ENCODE data around the gene BCKDHB.
"Not testable (repeated sequence)": the region's sequence is repeated elsewhere in the genome, so short reads cannot be mapped to it uniquely, and the experiment has no call there.

BCKDHB gene

GRCh38 chr6:80205404-80205803, 98.9 kb downstream of the BCKDHB start:
- no peak for DNase-seq (ENCODE audit: low read depth, low spot score)

GRCh38 chr6:80206758-80207157, 100.3 kb downstream of the BCKDHB start:
- DNase-seq (ENCODE audit: low read depth, low spot score): no peak

- DNase-seq (ENCODE audit: low read depth, low spot score): no peak
Measured at GRCh38 chr6:80209430-80209829, 103.0 kb downstream of the BCKDHB start.

GRCh38 chr6:80210618-80211017, 104.1 kb downstream of the BCKDHB start:
- DNase-seq (ENCODE audit: low read depth, low spot score): no peak

GRCh38 chr6:80211286-80211685, 104.8 kb downstream of the BCKDHB start:
- DNase-seq (ENCODE audit: low read depth, low spot score): no peak

- not testable (repeated sequence) for DNase-seq (ENCODE audit: low read depth, low spot score)
Measured at GRCh38 chr6:80211890-80212289, 105.4 kb downstream of the BCKDHB start.

- no peak for DNase-seq (ENCODE audit: low read depth, low spot score)
Measured at GRCh38 chr6:80214436-80215022, 108.1 kb downstream of the BCKDHB start.

- no peak for DNase-seq (ENCODE audit: low read depth, low spot score)
Measured at GRCh38 chr6:80215063-80215462, 108.6 kb downstream of the BCKDHB start.

GRCh38 chr6:80217794-80218193, 111.3 kb downstream of the BCKDHB start:
- no peak for DNase-seq (ENCODE audit: low read depth, low spot score)

GRCh38 chr6:80223743-80224212, 117.3 kb downstream of the BCKDHB start:
- DNase-seq (ENCODE audit: low read depth, low spot score): no peak

GRCh38 chr6:80226151-80226550, 119.7 kb downstream of the BCKDHB start:
- DNase-seq (ENCODE audit: low read depth, low spot score): no peak

GRCh38 chr6:80226699-80227098, 120.2 kb downstream of the BCKDHB start:
- DNase-seq (ENCODE audit: low read depth, low spot score): no peak

- no peak for DNase-seq (ENCODE audit: low read depth, low spot score)
Measured at GRCh38 chr6:80227545-80228105, 121.2 kb downstream of the BCKDHB start.

GRCh38 chr6:80233262-80233661, 126.8 kb downstream of the BCKDHB start:
- DNase-seq (ENCODE audit: low read depth, low spot score): no peak

- no peak for DNase-seq (ENCODE audit: low read depth, low spot score)
Measured at GRCh38 chr6:80233958-80234357, 127.5 kb downstream of the BCKDHB start.

- DNase-seq (ENCODE audit: low read depth, low spot score): no peak
Measured at GRCh38 chr6:80234401-80234800, 127.9 kb downstream of the BCKDHB start.

GRCh38 chr6:80234908-80235307, 128.4 kb downstream of the BCKDHB start:
- no peak for DNase-seq (ENCODE audit: low read depth, low spot score)

GRCh38 chr6:80235647-80236046, 129.2 kb downstream of the BCKDHB start:
- DNase-seq (ENCODE audit: low read depth, low spot score): no peak

GRCh38 chr6:80238754-80239153, 132.3 kb downstream of the BCKDHB start:
- DNase-seq (ENCODE audit: low read depth, low spot score): not testable (repeated sequence)

GRCh38 chr6:80245043-80245442, 138.6 kb downstream of the BCKDHB start:
- DNase-seq (ENCODE audit: low read depth, low spot score): no peak

- DNase-seq (ENCODE audit: low read depth, low spot score): no peak
Measured at GRCh38 chr6:80249897-80250296, 143.4 kb downstream of the BCKDHB start.

- DNase-seq (ENCODE audit: low read depth, low spot score): no peak
Measured at GRCh38 chr6:80250391-80250997, 144.0 kb downstream of the BCKDHB start.

- DNase-seq (ENCODE audit: low read depth, low spot score): no peak
Measured at GRCh38 chr6:80251321-80251720, 144.8 kb downstream of the BCKDHB start.
